AG04450 (cell line): ENCODE data around the gene MRPL34. TPM values are rescaled to one million over a fixed set of nuclear protein-coding genes. Genes with fewer than 3 reads are reported as not detected.
A peak's percentile ranks its signal among the peaks of the same experiment; 100 is the strongest.

ENCODE experiments used
- CTCF ChIA-PET: fragments of 300-600, 350-600 bp; formaldehyde crosslinking; extraction: SDS; loops from one replicate; lab custom pipeline; 2022; ENCODE audit warnings: antibody characterized with exemption, inconsistent platforms; lab: Charles Lee
- POLR2A ChIA-PET: fragments of 350-600 bp; formaldehyde crosslinking; extraction: SDS; loops from one replicate; lab custom pipeline; 2021; ENCODE audit warnings: antibody characterized with exemption, inconsistent platforms; lab: Yijun Ruan, JAX
- DNase-seq: peaks from one replicate; pipeline ENCODE4 v3.0.0-alpha.2; 2011; ENCODE audit warnings: low read depth, low spot score
- H3K27ac ChIP-seq: one replicate; pipeline ENCODE4 v1.5.1; 2012; ENCODE audit warnings: low read depth, low read length, control low read depth
- H3K27me3 ChIP-seq: one replicate; pipeline ENCODE4 v1.6.0; 2012; ENCODE audit warnings: low read length; ENCODE audit not compliant: control insufficient read depth, insufficient read depth
- H3K4me3 ChIP-seq: 2 replicates; pipeline ENCODE4 v1.5.1; 2011; ENCODE audit warnings: mild to moderate bottlenecking, low read depth, low read length, control low read depth
- H3K9me3 ChIP-seq: 2 replicates; pipeline ENCODE4 v1.5.1; 2012; ENCODE audit warnings: low read length; ENCODE audit not compliant: control insufficient read depth, insufficient read depth
- polyA plus RNA-seq: library from polyadenylated mRNA; depleted of rRNA; stranded (reverse); fragments of >200 nt; gene quantifications from 2 replicates; pipeline ENCODE4 v1.2.3, GENCODE V29; 2011
- TF ChIP-seq, protein P1 (sequence below): IDR thresholded peaks from 2 replicates; pipeline ENCODE4 v1.5.1; 2011; ENCODE audit warnings: low read depth, low read length, control low read depth, inconsistent platforms

MRPL34 gene
- polyA plus RNA-seq, 1 experiment, result 23.2 TPM

DNA sequence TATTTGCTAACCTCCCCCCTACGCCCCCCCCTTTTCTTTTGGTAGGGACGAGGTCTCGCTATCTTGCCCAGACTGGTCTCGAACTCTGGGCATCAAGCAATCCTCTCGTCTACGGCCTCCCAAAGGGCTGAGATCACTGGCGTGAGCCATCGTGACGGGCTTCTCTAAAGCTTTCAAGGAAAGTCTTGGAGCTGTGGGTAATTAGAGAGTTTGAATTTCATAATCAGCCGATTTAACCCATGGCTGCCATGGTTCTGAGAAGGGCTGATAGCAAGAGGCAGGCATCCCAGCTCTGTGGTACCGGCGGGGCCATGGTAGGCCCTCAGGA lies 1.8 kb upstream of the MRPL34 start:
- TF ChIP-seq, protein P1, sequence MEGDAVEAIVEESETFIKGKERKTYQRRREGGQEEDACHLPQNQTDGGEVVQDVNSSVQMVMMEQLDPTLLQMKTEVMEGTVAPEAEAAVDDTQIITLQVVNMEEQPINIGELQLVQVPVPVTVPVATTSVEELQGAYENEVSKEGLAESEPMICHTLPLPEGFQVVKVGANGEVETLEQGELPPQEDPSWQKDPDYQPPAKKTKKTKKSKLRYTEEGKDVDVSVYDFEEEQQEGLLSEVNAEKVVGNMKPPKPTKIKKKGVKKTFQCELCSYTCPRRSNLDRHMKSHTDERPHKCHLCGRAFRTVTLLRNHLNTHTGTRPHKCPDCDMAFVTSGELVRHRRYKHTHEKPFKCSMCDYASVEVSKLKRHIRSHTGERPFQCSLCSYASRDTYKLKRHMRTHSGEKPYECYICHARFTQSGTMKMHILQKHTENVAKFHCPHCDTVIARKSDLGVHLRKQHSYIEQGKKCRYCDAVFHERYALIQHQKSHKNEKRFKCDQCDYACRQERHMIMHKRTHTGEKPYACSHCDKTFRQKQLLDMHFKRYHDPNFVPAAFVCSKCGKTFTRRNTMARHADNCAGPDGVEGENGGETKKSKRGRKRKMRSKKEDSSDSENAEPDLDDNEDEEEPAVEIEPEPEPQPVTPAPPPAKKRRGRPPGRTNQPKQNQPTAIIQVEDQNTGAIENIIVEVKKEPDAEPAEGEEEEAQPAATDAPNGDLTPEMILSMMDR, result no peak
- Histone ChIP-seq H3K27ac (no peak overlapping the region), H3K9me3 (no peaks in the 10 kb centered on the region; the same call in 1 of the 2 replicates), H3K27me3 (no peaks in the 10 kb centered on the region), H3K4me3 (no peak overlapping the region)
- DNase-seq, result no peak
- ChIA-PET CTCF (interaction anchor here (0.9 to 3.6 kb wide), 2 partner anchors 11 to 16 kb away, joined by 3 to 16 read pairs; no protein-coding TSS in a partner anchor), POLR2A (interaction anchor here (2.0 kb wide), 1 partner anchor 11 kb away, joined by 11 read pairs; no protein-coding TSS in a partner anchor)

DNA sequence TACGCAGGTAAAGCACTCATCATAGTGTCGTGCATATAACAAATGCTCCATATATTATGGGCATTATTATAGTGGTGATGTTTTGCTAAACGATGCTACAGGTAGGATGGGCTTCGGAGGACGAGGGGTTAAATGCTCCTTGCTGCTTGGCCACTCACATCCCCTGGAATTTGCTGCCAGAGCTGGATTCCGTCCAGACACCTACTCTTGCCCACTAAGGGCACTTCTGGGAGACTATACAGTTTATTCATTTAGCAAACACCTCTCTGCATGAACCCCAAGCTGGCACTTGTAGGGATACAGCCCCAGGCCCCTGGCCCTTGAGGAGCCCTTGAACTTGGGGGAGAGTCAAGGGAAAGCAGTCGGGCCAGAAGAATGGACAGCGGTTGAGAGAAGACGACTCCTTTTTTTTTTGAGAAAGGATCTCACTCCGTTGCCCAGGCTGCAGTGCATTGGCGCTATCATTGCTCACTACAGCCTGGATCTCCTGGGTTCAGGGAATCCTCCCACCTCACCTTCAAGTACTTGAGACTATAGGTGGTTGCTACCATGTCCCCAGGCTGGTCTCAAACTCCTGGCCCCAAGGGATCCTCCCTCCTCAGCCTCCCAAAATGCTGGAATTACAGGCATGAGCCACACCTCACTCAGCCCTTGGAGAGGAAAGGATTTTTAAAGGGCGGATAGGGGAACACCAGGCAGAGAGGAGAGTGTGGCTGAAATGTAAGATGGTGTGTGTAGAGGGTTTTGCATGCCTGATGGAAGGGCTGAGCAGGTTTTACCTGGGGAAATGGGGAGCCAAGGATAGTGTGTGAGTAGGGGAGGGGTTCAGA lies 1.1 kb upstream of the MRPL34 start:
- H3K4me3 ChIP-seq, result no peak overlapping the region
- no peak for DNase-seq
- POLR2A ChIA-PET, result interaction anchor here (0.5 to 2.0 kb wide), 8 partner anchors 12 to 1109 kb away, joined by 3 to 11 read pairs (median 4); no protein-coding TSS in a partner anchor
- H3K27me3 ChIP-seq, result no peaks in the 10 kb centered on the region
- TF ChIP-seq, protein P1, result no peak
- H3K27ac ChIP-seq, result peak overlapping the region; percentile 52
- no peaks in the 10 kb centered on the region; the same call in 1 of the 2 replicates for H3K9me3 ChIP-seq
- CTCF ChIA-PET, result interaction anchor here (0.7 to 3.6 kb wide), 8 partner anchors 7 to 139 kb away, joined by 3 to 16 read pairs (median 4); partner anchors contain the start of gene ANKLE1

DNA sequence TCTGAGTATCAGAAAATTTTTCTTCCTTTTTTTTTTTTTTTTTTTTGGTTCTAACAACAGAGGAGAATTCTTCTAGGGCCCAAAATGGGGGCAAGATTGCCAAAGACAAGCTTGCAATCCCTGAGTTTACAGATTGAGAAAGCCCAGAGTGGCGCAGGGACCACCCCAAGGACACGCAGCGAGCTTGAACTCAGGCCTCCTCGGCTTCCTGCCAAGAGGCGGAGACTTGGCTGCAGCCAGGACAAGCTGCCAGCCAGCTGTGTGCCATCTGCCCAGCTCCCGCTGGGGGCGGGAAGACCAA lies 506 bp upstream of the MRPL34 start:
- H3K27me3 ChIP-seq, result no peaks in the 10 kb centered on the region
- CTCF ChIA-PET, result interaction anchor here (0.7 to 3.6 kb wide), 8 partner anchors 8 to 139 kb away, joined by 3 to 16 read pairs (median 4); partner anchors contain the start of gene ANKLE1
- peak overlapping the region; percentile 52 for H3K27ac ChIP-seq
- TF ChIP-seq, protein P1, result no peak
- POLR2A ChIA-PET, result interaction anchor here (0.5 to 2.0 kb wide), 9 partner anchors 12 to 1108 kb away, joined by 3 to 11 read pairs (median 4); no protein-coding TSS in a partner anchor
- peak overlapping the region; percentile 81 for H3K4me3 ChIP-seq
- peaks cover 4% of the 10 kb centered on the region; the same call in 1 of the 2 replicates for H3K9me3 ChIP-seq
- DNase-seq, result no peak

DNA sequence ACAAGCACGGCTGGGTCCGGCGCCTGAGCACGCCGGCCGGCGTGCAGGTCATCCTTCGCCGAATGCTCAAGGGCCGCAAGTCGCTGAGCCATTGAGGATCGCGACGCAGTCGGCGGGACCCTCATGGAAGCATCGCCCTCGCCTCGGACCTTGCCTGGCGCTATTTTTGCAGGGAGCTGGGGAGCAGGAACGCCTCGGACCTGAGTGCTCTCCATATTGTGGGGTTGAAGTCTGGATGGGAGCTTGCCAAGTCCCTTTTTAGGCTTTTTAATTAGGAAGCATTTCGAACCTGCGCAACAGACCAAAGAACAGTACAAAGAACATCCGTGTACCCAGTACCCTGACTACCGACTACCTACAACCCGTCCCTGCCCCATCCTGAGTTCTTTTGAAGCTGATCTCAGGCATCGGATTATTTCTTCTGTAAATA lies 628 bp downstream of the MRPL34 start:
- no peak for DNase-seq
- POLR2A ChIA-PET, result interaction anchor here (0.5 to 0.6 kb wide), 2 partner anchors 21 to 740 kb away, joined by 4 to 6 read pairs; no protein-coding TSS in a partner anchor
- H3K27ac ChIP-seq, result peak overlapping the region; percentile 77
- CTCF ChIA-PET, result interaction anchor here (1.0 to 2.1 kb wide), 2 partner anchors 24 to 84 kb away, joined by 4 to 5 read pairs; no protein-coding TSS in a partner anchor
- no peaks in the 10 kb centered on the region for H3K27me3 ChIP-seq
- H3K4me3 ChIP-seq, result peak overlapping the region; percentile 81
- H3K9me3 ChIP-seq, result peaks cover 4% of the 10 kb centered on the region; the same call in 1 of the 2 replicates
- TF ChIP-seq, protein P1, result no peak
